ENCODE measurements around the gene MAPK11.

DNA sequence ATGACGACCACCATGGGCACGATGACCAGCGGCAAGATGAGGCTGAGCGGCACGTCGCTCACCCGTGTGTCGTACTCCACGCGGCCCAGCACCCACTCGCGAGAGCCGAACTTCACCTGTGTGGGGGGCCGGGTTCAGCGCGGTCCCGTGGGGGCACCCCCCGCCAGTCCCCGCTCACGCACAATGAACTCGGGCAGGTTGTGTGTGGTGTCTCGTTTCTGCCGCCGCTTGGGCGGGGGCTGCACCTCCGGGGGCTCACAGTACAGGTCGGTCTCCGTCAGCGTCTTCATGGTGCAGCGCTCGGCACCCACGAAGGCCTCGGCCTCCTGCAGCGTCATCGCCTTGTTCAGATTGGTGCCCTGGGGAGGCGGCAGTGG, 11.2 kb upstream of the MAPK11 start:
- TF ChIP-seq, protein P1, sequence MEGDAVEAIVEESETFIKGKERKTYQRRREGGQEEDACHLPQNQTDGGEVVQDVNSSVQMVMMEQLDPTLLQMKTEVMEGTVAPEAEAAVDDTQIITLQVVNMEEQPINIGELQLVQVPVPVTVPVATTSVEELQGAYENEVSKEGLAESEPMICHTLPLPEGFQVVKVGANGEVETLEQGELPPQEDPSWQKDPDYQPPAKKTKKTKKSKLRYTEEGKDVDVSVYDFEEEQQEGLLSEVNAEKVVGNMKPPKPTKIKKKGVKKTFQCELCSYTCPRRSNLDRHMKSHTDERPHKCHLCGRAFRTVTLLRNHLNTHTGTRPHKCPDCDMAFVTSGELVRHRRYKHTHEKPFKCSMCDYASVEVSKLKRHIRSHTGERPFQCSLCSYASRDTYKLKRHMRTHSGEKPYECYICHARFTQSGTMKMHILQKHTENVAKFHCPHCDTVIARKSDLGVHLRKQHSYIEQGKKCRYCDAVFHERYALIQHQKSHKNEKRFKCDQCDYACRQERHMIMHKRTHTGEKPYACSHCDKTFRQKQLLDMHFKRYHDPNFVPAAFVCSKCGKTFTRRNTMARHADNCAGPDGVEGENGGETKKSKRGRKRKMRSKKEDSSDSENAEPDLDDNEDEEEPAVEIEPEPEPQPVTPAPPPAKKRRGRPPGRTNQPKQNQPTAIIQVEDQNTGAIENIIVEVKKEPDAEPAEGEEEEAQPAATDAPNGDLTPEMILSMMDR (IDR thresholded peaks at IDR 0.05) = no peak
- TF ChIP-seq POLR2AphosphoS5 (IDR thresholded peaks at IDR 0.05) = no peak

Data from prostate gland (tissue), 2 donors.